GM19023 (cell line): Measurements from ENCODE around the gene CEBPE.

Source experiments
- ATAC-seq: cut with Tn5 transposase; IDR thresholded peaks from one replicate; pipeline ENCODE4 v1.9.1; 2021; ENCODE audit warnings: mild to moderate bottlenecking, moderate library complexity; ENCODE audit not compliant: unreplicated experiment

Gene CEBPE

DNA sequence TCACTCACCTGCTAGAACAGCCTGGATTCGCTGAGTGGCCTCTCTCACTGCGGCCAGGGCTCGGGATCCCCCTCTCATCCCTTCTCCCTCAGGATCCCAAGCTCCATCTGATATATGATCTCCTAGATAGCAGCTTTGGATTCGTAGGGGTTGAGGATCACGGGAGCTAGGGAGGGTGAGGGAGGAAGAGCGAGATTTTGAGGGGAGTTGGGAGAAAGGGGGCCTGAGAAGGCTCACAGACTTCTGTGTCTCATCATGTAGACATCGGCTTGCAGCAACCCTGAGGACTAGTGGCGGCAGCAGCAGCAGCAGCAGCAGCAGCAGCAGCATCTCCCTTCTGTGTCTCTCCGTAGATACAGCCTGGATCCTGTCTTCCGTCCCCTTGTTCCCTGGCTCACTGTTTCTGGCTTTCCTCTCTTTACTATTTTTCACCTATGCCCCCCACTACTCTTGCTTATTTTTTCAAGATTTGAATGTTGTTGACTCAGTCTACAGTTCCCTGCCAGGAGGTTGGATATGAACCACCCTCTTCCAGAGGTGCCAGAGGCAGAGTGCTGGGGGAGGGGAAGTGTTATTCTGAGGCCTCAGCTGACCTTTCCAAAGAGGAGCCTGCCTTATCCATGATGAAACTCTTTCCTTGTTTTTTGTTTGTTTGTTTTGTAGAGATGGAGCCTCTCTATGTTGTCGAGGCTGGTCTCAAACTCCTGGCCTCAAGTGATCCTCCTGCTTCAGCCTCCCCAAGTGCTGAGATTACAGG lies 14.3 kb downstream of the CEBPE start, which contains the start of gene CIROP:
TSS of gene CIROP (minus strand) at position 399 of the 757 bp plus-strand sequence. CDS start at position 330, 69 bp downstream.
- ATAC-seq = no peak

DNA sequence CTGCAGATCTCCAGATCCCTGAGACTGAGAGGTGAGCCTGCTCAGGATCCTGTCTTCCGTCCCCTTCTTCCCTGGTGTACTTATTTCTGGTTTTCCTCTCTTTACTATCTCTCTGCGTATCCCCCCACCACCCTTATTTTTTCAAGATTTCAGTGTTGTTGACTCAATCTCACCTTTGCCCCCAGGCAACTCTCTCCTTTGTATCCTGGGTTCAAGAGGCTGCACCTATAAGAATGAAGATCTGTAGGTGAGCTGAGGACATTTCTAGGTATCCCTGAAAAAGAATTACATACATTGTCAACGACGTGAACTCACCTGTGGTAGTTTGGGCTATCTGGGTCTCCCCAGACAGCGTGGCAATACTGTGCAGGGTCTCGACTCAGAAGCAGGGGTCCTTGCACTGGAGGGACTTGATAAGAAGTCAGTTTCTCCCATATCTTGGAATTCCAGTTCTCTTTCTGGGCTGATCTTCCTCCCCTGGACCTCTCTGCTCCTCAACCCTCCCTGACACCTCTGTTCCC lies 14.9 kb downstream of the CEBPE start:
- ATAC-seq = no peak

DNA sequence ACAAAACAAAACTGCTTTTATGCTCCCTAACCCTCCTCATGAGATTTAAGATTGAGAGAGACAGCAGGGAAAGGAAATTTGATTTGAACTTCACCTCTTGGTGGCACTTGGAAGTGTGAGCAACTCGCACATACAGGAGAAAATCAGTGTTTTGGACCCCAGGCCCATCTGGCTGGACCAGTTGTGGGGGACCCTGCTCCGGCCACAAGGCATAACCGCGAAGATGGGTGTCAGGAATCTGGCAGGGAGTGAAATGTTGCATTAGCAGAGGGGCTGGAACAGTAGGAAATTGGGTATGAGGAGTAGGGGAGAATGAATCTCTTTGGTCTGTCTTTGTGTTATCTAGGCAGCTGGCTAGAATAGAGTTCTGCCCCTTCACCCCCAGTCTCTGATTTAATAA lies 15.5 kb downstream of the CEBPE start:
- ATAC-seq = no peak

DNA sequence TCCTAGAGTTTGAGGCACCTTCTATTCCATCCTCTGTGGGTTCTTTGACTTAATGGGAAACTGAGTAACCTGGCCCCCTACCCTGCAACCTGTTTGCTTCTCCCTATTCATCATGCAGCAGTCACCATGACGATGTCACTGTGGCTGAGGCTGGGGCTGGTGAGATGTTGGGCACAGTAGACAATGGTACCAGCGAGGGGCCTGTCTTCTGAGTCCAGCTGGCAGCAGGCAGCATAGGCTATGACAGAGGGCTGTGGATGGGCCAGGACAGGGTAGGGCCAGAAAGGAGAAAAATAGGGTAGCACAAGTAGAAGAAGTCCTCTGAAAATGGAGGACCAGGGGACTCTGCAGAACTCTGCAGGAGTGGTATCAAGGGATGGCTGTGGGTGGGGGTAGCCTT lies 16.3 kb downstream of the CEBPE start:
- ATAC-seq = no peak

DNA sequence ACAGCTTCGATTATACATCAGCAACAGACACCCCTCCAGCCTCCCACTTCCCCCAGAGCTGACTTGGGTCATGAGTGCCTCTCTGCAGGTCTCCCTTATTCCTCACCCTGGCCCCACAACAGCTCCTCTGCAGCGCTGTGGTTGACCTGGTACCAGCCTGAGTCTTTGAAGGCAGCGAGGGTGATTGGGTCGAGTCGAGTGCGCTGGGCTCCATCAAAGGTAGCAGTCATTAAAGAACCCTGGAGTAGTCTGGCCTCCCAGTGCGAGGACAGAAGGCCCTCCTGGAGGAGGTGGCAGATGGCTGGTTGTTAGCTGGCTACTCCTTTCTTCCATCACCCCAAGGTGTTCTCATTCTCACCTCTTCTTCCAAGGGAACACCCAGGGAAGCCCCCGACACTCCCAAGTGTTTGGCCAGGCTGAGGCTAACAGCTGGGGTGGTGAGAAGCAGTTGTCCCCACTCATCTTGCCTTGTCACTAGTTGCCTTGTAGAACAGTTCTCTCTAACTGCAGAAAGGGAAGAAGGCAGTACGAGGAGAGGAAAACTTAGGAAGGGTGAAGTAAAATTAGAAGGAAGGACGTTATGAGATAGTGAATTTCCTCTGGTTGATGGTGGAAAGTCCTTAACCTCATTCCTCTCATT lies 16.9 kb downstream of the CEBPE start:
- ATAC-seq = no peak

DNA sequence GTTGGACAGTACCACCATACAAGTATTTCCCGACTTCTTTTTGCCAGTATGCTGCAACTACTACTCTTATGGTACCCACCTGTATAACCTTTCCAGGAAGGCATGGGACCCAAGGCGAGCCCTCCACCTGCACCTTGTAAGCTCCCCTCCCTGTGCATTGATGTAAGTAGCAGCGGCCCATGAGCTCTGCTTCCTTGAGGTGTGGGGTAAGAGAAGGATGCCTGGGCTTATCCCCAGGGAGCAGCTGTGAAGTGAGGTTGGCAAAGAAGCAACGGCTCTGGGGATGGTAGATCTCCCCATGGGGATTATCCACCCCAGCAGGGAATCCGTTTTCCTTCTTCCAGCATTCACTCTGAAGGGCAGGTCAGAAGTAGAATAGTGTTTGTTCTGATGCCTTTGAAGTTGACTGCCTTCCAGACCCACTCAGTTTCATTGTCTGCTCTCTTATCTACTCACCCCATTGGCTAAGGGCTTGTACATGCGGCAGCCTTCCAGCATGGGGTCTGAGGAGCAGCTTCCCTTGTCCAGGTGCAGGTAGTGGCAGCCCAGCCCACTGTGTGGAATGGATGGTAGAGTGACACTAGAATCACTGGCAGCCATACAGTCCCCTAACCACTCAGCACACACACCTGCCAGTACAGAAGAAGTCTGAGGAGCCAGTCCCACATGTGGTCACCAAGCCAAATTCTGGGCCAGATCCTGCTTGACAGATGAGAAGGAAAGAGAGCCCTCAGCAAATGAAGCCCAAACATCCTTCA lies 17.7 kb downstream of the CEBPE start:
- ATAC-seq = no peak

DNA sequence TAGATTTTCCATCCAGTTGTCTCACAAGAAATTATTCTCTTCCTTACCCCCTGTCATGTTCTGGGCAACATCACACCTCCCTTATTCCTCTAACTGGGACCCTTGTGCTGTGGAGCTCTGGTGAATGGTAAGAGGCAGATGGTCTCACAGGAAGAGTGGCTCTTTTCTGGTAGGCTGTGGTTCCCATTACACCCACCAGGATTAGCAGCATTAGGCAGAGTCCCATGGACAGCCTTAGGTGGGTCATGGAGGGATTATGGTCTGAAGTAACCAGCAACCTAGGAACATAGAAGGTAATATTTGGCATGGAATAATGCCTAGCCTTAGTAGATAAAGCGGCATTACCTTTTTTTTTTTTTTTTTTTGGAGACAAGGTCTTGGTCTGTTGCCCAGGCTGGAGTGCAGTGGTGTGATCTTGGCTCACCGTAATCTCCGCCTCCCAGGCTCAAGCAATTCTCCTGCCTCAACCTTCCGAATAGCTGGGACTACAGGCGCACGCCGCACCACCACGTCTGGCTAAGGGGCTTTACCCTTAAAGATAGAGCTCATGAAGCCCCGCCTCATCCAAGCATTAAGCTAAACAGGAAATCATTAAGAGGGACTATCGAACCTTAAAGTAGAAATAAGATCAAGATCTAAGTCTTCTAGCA lies 19.7 kb downstream of the CEBPE start:
- ATAC-seq = no peak

DNA sequence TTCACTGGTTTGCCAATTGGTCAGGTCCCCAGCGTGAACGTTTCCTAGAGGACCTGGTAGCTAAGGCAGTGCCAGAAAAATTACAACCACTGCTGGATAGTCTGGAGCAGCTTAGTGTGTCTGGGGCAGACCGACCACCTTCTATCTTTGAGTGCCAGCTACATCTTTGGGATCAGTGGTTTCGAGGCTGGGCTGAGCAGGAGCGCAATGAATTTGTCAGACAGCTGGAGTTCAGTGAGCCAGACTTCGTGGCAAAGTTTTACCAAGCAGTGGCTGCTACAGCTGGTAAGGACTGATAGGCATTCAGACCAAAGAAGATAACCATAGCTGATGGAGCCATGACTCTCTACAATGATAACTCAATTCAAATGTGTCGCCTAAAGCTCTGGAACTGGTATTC lies 21.3 kb downstream of the CEBPE start:
- no peak for ATAC-seq

DNA sequence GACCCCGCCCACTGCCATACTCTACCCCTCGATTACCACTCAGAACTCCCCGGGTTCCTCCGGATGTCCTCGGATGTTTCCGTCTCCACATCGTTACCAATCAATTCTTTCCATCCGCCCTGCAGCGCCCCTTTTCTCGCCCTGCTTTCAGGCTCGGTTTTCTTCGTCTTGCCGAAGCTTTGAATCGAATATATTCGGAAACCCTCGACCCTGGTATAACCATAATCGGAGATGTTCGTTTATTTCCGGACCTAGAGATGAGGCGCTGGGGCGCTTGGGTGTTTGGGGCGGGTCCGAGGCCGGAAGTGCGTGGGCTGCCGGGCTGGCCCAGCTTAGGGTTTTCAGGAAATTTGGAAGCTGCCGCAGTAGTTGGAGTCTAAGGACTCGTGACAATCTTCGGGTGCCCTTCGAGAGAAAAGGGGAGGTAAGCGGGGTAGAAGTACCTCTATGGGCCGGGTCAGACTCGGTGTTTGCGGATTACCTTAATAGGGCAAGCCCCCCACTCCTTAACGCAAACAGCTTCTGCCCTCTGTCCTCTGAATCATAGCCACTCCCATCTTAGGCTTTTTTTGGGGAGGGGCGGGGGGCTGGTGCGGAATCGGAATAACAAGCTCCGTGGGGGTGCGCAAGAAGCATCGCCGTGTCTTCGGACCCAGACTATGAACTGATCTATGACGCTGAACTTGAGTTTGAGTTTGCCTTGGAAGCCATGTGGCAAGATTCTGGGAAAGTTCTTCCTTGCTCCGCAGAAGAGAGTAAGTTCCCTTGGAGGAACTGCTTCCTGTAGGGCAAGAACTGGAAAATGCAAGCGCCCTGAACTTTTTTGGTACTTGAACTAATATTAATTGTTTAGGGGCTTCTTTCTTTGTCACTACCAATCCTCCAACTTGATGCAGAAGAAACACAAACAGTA lies 23.6 kb downstream of the CEBPE start, which contains the start of gene C14orf119:
TSS of gene C14orf119 (plus strand) at position 310 of the 913 bp plus-strand sequence. CDS start 2,154 bp downstream, outside the sequence.
- peak; percentile 92 for ATAC-seq

DNA sequence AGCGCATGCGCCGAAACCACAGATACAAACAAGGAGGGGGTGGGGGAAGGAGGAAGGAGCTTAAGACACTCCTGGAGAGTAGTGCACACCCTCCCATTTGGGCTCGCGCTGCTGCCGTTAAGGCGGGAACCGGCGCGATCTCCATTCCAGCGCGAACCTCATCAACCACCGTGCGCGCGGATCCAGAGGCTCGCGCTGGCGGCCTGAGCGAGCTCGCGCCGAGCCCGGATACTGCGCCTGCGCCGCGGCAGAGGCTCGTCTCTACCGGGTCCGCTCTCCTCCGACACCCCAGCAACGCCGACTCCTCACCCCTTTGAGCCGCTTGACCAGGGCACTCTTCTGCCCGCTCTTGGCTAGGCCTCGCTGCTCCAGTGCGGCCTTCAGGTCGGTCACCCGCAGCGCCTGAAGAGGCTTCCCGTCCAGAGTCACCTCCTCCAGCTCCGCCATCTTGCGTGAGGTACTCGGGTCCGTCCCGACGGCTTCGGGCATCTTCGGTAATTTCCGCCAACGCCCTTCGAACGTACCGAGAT lies 24.3 kb downstream of the CEBPE start, which contains the start of gene ACIN1:
TSS of gene ACIN1 (minus strand) at position 471 of the 530 bp plus-strand sequence. CDS start at position 447, 24 bp downstream.
- ATAC-seq = peak; percentile 39

DNA sequence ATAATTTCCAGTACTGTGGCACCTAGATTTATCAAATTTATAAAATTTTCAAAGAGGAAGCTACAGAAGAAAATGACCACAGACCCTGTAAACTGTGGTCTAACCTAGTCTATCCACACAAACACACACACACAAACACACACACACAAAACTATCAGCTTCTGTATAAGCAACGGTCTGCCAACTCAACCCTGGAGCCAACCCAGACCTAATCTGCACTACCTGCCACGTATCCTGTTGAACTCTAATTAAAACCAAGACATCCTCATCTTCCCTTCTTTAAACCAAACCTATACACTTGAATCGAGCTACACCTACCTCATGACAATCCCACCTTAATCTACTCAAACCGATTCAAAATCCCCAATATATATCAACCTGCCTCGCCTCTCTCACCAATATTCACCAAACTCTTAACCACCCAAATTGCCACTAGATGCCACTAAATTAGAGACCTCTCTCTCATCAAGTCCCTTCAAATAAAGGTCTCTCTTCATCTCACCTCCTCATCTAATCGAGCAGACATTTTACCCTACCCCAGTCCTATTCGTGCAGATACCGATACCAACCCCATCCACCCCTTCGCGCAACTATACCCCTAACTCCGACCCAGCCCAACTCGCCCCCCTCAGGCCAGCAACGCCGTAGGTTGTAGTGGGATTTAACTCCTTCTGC lies 24.9 kb downstream of the CEBPE start:
- no peak for ATAC-seq

DNA sequence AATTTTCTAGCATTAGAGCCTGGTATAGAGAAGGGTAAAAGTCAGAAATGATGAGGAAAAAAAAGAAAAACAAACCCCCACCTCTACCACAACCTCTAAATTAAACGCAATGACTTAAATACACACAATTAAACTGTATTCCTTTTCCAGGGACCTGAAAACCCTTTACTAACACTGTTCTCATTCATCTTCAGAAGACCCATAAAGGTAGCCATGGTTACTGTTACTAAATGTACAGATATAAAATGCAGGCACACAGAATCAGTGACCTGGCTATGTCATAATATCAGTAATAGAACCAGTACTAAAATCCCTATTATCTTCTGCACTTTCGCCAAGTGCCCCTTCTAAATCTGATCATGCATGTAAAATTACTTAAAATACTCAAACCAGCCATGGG lies 25.5 kb downstream of the CEBPE start:
- ATAC-seq = no peak

DNA sequence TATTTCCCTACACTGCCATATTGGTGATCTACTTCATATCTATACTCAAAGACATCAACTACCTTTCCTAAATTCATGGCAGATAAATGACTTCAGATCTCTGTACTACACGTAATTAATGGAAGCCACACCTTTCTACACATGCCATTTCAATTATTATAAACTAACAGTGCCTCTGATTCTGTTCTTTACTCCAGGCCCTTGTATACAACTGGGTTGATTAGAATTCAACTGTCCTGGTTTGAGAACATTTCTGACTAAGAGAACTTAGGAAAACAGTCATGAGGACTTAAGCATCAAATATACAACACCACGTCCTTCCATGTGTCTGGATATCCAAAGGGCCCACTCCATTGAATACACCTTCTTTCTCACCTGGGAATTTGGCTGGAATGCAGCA lies 26.0 kb downstream of the CEBPE start:
- ATAC-seq = no peak

DNA sequence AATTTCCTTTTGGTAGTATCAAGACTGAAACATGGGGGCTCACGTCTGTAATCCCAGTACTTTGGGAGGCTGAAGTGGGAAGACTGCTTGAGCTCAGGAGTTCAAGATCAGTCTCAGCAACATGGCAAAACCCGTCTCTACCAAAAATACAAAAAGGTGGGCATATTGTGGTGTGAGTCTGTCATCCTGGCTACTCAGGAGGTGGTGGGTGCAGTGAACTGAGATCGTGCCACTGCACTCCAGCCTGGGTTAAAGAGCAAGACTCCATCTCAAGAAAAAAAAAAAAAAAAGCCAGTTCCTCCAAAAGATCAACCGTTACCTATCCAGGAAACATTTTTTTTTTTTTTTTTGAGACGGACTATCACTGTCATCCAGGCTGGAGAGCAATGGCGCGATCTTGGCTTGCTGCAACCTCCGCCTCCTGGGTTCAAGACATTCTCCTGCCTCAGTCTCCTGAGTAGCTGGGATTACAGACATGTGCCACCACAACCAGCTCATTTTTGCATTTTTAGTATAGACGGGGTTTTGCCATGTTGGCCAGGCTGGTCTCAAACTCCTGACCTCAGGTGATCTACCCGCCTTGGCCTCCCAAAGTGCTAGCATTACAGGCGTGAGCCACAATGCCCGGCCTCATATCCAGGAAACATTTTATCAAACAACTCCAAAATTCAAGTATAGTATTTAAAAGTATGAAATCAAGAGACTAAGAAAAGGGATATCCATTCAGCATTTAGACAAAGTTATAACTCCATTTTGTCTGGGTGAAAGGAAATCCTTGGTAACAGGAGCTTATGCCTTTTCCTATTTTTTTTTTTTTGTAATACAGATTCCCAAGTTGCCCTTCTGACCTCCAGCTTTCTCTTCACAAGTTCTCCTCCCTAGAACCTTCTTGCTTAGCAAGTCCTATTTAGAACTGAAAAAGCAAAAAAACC lies 27.5 kb downstream of the CEBPE start:
- no peak for ATAC-seq

DNA sequence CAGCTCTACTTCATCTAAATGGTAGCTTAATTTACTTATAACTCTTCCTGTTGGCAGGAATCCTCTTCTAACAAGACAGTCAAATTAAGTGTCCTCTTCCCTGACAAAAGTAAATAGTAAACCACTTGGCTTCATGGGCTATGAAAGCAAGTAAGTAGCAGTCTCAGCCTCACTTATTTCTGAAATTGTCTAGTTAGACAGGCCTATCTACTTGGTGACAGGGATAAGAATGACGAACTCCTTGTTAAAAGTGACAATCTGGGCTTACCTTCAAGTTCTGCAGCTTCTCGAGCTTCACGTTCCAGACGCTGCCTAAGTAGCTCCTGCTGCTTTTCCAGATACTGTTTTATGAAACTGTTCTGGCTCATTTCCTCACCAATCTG lies 28.8 kb downstream of the CEBPE start:
- no peak for ATAC-seq

DNA sequence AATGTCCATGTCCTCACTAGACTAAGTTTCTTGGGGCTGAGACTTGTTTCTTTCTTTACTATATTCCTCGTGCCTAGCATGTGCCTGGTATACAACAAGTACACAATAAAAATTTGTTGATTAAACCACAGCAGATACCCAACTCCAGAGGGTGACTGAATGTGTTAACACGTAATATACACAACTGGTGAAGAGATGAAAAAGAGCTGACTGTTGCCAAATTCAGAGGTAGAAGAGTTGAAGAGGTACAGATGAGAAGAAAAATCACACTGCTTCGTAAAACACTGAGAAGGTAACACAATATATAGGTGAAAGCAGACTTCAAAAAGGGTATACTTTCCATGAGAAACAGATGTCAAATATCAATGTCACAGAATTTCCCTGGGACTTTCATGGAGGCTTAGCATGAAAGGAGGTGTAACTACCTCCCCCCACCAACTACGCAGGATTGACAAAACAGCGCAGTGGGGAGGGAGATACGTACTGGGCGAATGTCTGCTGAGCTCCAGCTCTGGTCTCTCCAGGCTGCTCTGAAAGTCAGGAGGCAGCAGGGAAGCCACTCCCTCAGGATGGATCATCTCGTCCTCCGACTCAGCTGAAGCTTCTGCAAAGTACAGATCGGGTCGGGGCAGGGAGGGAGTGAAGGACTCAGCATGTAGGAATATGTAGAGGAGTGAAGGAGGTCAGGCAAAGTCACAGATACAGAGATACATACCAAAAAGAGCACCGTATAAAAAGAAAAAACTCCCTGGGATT lies 29.4 kb downstream of the CEBPE start:
- ATAC-seq = no peak

DNA sequence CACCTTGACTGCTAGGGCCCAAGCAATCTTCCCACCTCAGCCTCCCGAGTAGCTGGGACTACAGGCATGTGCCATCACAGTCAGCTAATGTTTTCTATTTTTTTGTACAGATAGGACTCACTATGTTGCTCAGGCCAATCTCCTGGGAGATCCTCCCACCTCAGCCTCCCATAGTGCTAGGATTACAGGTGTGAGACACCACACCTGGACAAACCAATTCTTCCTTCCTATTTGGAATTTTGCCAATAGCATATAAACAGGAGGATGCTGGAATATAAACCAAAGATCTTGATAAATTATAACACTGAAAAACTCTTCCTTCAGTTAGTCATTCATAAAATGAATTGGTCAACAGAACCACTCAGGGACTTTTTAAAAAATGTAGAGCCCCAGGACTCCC lies 32.5 kb downstream of the CEBPE start:
- ATAC-seq = no peak
